ENCODE results near the gene FOXO1. TPM values are rescaled to one million over a fixed set of nuclear protein-coding genes. Genes with fewer than 3 reads are reported as not detected.

The FOXO1 gene
- total and polyA plus RNA-seq, 2 experiments from 2014 or later: 32.4 to 68.0 TPM

DNA sequence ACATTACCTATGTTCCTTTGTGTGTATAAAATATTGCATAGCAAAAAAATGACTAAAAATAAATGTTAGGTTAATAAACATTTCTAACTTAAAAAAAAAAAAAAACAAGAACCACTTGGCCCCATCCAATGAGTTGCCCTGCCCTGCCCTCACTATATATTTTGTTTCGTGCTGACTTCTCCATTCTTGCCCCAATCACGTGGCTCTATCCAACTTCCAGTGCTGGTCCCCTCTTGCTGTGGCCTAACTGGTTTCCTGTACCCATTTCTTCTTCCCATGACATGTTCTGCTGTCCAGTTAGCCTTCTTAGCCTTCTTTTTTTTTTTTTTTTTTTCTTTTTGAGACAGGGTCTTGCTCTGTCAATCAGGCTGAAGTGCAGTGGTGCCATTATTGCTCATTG, 151.6 kb downstream of the FOXO1 start:
- Mint-ChIP-seq H3K9me3 (no peaks in the 10 kb centered on the region), H3K27me3 (ENCODE audit: insufficient read depth, low read depth, poor library complexity) (peaks cover 4% of the 10 kb centered on the region), H3K36me3 (ENCODE audit: low read depth) (no peaks in the 10 kb centered on the region), H3K4me1 (peaks cover 9% of the 10 kb centered on the region; the same call in 2 of the 3 replicates), H3K27ac (no peak overlapping the region), H3K4me3 (no peak overlapping the region)
- Histone ChIP-seq H3K79me2 (replicated peaks; ENCODE audit: insufficient read depth) (no peaks in the 10 kb centered on the region), H3K9me2 (ENCODE audit: insufficient read depth) (0 out of 2 replicates have a peak, but pooled peaks cover 7% of the 10 kb centered on the region), H3K4me3 (no peak overlapping the region), H2AFZ (no peak overlapping the region), H3K27me3 (ENCODE audit: insufficient read depth) (no peaks in the 10 kb centered on the region), H3K27ac (ENCODE audit: low read depth) (no peak overlapping the region), H3K4me2 (no peak overlapping the region), H3K36me3 (ENCODE audit: insufficient read depth) (no peaks in the 10 kb centered on the region), H3K4me1 (ENCODE audit: insufficient read depth) (no peaks in the 10 kb centered on the region), H4K20me1 (replicated peaks; ENCODE audit: insufficient read depth) (no peaks in the 10 kb centered on the region), H3F3A (replicated peaks; ENCODE audit: low read depth) (no peaks in the 10 kb centered on the region)
- ATAC-seq (no peak), DNase-seq (ENCODE audit: low spot score) (no peak)
- TF ChIP-seq ZNF462 (CRISPR knock-in tag; IDR thresholded peaks at IDR 0.05) (no peak), ZNF331 (CRISPR knock-in tag; IDR thresholded peaks at IDR 0.05; ENCODE audit: low read depth) (no peak), JUNB (IDR thresholded peaks at IDR 0.05; ENCODE audit: unreplicated experiment) (no peak), REST (IDR thresholded peaks at IDR 0.05; ENCODE audit: unreplicated experiment) (no peak), NANOG (IDR thresholded peaks at IDR 0.05; ENCODE audit: borderline replicate concordance) (no peak), ZNF114 (CRISPR knock-in tag; IDR thresholded peaks at IDR 0.05) (no peak), POLR2AphosphoS5 (IDR thresholded peaks at IDR 0.05; ENCODE audit: low read depth) (no peak), CREB1 (CRISPR knock-in tag; IDR thresholded peaks at IDR 0.05; ENCODE audit: low read depth) (no peak), EZH2 (IDR thresholded peaks at IDR 0.05; ENCODE audit: low read depth, unreplicated experiment) (no peak), STAT1 (IDR thresholded peaks at IDR 0.05; ENCODE audit: unreplicated experiment) (no peak)
